Measurements from ENCODE around the gene PPM1K.
A peak's percentile ranks its signal among the peaks of the same experiment; 100 is the strongest.

PPM1K gene

GRCh38 chr4:88280228-88280795, 4.0 kb downstream of the PPM1K start:
- peak overlapping the region; percentile 98 for H3K4me3 ChIP-seq (ENCODE audit: low read length)
- H3K4me1 ChIP-seq (ENCODE audit: control insufficient read depth, low read length) = peaks cover 79% of the 10 kb centered on the region

GRCh38 chr4:88277711-88278225, 6.6 kb downstream of the PPM1K start:
- H3K79me2 ChIP-seq (ENCODE audit: control insufficient read depth, low read length) = peaks cover 95% of the 10 kb centered on the region
- peak overlapping the region; percentile 98 for H3K4me2 ChIP-seq (ENCODE audit: low read length)
- H3K4me1 ChIP-seq (ENCODE audit: control insufficient read depth, low read length) = peaks cover 75% of the 10 kb centered on the region
- peaks cover 10% of the 10 kb centered on the region for H4K20me1 ChIP-seq (ENCODE audit: control insufficient read depth, insufficient read depth, low read depth, low read length)
- peaks cover 79% of the 10 kb centered on the region for H3K36me3 ChIP-seq (ENCODE audit: control insufficient read depth, low read length)
- H3K27me3 ChIP-seq (ENCODE audit: control insufficient read depth, low read length) = no peaks in the 10 kb centered on the region
- no peaks in the 10 kb centered on the region for H3K9me3 ChIP-seq (ENCODE audit: control insufficient read depth, insufficient read depth, low read length)
- H3F3A ChIP-seq (ENCODE audit: control insufficient read depth, insufficient read depth) = peaks cover 20% of the 10 kb centered on the region
- H3K4me3 ChIP-seq (ENCODE audit: low read length) = peak overlapping the region; percentile 59
- H3K9me2 ChIP-seq (replicated peaks; ENCODE audit: control insufficient read depth, low read length) = no peaks in the 10 kb centered on the region
- TF ChIP-seq EZH2phosphoT487 (IDR thresholded peaks at IDR 0.05; ENCODE audit: borderline replicate concordance, low read length) (no peak), CTCF (IDR thresholded peaks at IDR 0.05; ENCODE audit: low read depth, low read length, poor library complexity, severe bottlenecking) (no peak)
- H3K27ac ChIP-seq (ENCODE audit: low read depth, low read length) = no peak overlapping the region; the same call in 1 of the 2 replicates

More at GRCh38 chr4:88280228-88280795, 4.0 kb downstream of the PPM1K start:
- no peak for TF ChIP-seq CTCF (IDR thresholded peaks at IDR 0.05; ENCODE audit: low read depth, low read length, poor library complexity, severe bottlenecking)
- no peak for TF ChIP-seq EZH2phosphoT487 (IDR thresholded peaks at IDR 0.05; ENCODE audit: borderline replicate concordance, low read length)
- Histone ChIP-seq H3K36me3 (ENCODE audit: control insufficient read depth, low read length) (peaks cover 66% of the 10 kb centered on the region), H3K27me3 (ENCODE audit: control insufficient read depth, low read length) (no peaks in the 10 kb centered on the region), H3K79me2 (ENCODE audit: control insufficient read depth, low read length) (peaks cover 84% of the 10 kb centered on the region), H3K9me2 (replicated peaks; ENCODE audit: control insufficient read depth, low read length) (no peaks in the 10 kb centered on the region), H4K20me1 (ENCODE audit: control insufficient read depth, insufficient read depth, low read depth, low read length) (peaks cover 10% of the 10 kb centered on the region), H3K27ac (ENCODE audit: low read depth, low read length) (peak overlapping the region; percentile 95), H3K9me3 (ENCODE audit: control insufficient read depth, insufficient read depth, low read length) (no peaks in the 10 kb centered on the region), H3F3A (ENCODE audit: control insufficient read depth, insufficient read depth) (peaks cover 28% of the 10 kb centered on the region), H3K4me2 (ENCODE audit: low read length) (peak overlapping the region; percentile 98)

GRCh38 chr4:88276952-88277710, 7.2 kb downstream of the PPM1K start:
- H3K36me3 ChIP-seq (ENCODE audit: control insufficient read depth, low read length) = peaks cover 78% of the 10 kb centered on the region
- H3F3A ChIP-seq (ENCODE audit: control insufficient read depth, insufficient read depth) = peaks cover 15% of the 10 kb centered on the region
- peaks cover 10% of the 10 kb centered on the region for H4K20me1 ChIP-seq (ENCODE audit: control insufficient read depth, insufficient read depth, low read depth, low read length)
- no peaks in the 10 kb centered on the region for H3K27me3 ChIP-seq (ENCODE audit: control insufficient read depth, low read length)
- H3K9me2 ChIP-seq (replicated peaks; ENCODE audit: control insufficient read depth, low read length) = no peaks in the 10 kb centered on the region
- H3K4me2 ChIP-seq (ENCODE audit: low read length) = peak overlapping the region; percentile 98
- H3K27ac ChIP-seq (ENCODE audit: low read depth, low read length) = peak overlapping the region; percentile 73
- H3K4me1 ChIP-seq (ENCODE audit: control insufficient read depth, low read length) = peaks cover 69% of the 10 kb centered on the region
- H3K9me3 ChIP-seq (ENCODE audit: control insufficient read depth, insufficient read depth, low read length) = no peaks in the 10 kb centered on the region
- H3K79me2 ChIP-seq (ENCODE audit: control insufficient read depth, low read length) = peaks cover 94% of the 10 kb centered on the region
- peak overlapping the region; percentile 59 for H3K4me3 ChIP-seq (ENCODE audit: low read length)
- TF ChIP-seq EZH2phosphoT487 (IDR thresholded peaks at IDR 0.05; ENCODE audit: borderline replicate concordance, low read length) (no peak), CTCF (IDR thresholded peaks at IDR 0.05; ENCODE audit: low read depth, low read length, poor library complexity, severe bottlenecking) (no peak)
